ENCODE data around the gene ABCC4.
A peak's percentile ranks its signal among the peaks of the same experiment; 100 is the strongest.

Gene ABCC4

DNA sequence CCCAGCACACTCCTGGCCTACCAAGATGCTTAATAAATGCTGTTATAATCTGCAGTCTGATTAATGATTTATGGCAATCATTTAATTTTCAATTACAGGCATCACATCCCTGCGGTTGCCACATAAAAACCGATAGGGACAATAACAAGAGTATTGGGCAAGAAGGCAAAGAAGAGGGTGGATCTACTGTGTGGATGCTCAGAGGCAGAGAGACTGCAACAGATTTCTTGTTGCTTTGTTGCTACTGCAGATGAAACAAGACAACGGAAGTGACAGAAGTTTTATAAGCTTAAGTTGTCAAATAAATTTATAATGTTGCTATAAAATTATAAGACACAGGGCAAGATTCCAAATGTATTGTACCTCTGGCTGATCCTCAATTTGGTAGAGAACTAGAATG is 154.8 kb downstream of the ABCC4 start:
- no peaks in the 10 kb centered on the region for H3K9me3 ChIP-seq (ENCODE audit: control insufficient read depth, insufficient read depth, low read depth, low read length)
- POLR2A ChIA-PET, result no interaction called here
- CTCF ChIA-PET, result interaction anchor here (0.7 kb wide), 1 partner anchor 432 kb away, joined by 3 read pairs; no protein-coding TSS in a partner anchor
- no peak overlapping the region for H3K27ac ChIP-seq (ENCODE audit: extremely low read depth, low read depth, low read length)
- H3K4me1 ChIP-seq (ENCODE audit: control insufficient read depth, insufficient read depth, low read length), result no peaks in the 10 kb centered on the region
- no peak for TF ChIP-seq INSM2 (tag by site-specific recombination; IDR thresholded peaks at IDR 0.05)
- TF ChIP-seq ZNF513 (tag by site-specific recombination; IDR thresholded peaks at IDR 0.05), result no peak
- no peak for TF ChIP-seq ZNF585B (tag by site-specific recombination; IDR thresholded peaks at IDR 0.05)
- no peak for TF ChIP-seq ZNF169 (tag by site-specific recombination; IDR thresholded peaks at IDR 0.05)
- no peak overlapping the region for H3K4me3 ChIP-seq (ENCODE audit: low read depth, low read length)
- H3K36me3 ChIP-seq (ENCODE audit: control insufficient read depth in 2 of 2, insufficient read depth in 1 of 2, low read length in 2 of 2), result no peaks in the 10 kb centered on the region; a peak in 1 of 3 replicates

DNA sequence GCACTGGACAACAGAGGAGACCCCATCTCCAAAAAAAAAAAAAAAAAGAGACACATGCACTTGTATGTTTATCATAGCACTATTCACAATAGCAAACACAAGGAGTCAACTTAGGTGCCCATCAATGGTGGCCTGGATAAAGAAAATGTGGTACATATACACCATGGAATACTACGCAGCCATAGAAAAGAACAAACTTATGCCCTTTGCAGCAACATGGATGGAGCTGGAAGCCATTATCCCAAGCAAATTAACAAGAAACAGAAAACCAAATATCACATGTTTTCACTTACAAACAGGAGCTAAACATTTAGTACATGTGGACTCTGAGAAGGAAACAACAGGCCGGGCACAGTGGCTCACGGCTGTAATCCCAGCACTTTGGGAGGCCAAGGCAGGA is 155.7 kb downstream of the ABCC4 start:
- TF ChIP-seq MYNN (tag by site-specific recombination; IDR thresholded peaks at IDR 0.05; ENCODE audit: borderline replicate concordance) (no peak), ZNF335 (tag by site-specific recombination; conservative IDR thresholded peaks at IDR 0.05) (no peak), ZNF146 (tag by site-specific recombination; IDR thresholded peaks at IDR 0.05) (peak; percentile 57; the same call in 1 of the 2 replicates)
- H3K4me3 ChIP-seq (ENCODE audit: low read depth, low read length), result no peak overlapping the region
- no peaks in the 10 kb centered on the region; a peak in 1 of 3 replicates for H3K36me3 ChIP-seq (ENCODE audit: control insufficient read depth in 2 of 2, insufficient read depth in 1 of 2, low read length in 2 of 2)
- CTCF ChIA-PET, result no interaction called here
- no peak overlapping the region for H3K27ac ChIP-seq (ENCODE audit: extremely low read depth, low read depth, low read length)
- H3K9me3 ChIP-seq (ENCODE audit: control insufficient read depth, insufficient read depth, low read depth, low read length), result no peaks in the 10 kb centered on the region
- POLR2A ChIA-PET, result no interaction called here
- no peaks in the 10 kb centered on the region for H3K4me1 ChIP-seq (ENCODE audit: control insufficient read depth, insufficient read depth, low read length)

- POLR2A ChIA-PET, result no interaction called here
- H3K4me3 ChIP-seq (ENCODE audit: low read depth, low read length), result no peak overlapping the region
- no peaks in the 10 kb centered on the region for H3K9me3 ChIP-seq (ENCODE audit: control insufficient read depth, insufficient read depth, low read depth, low read length)
- TF ChIP-seq ZNF747 (tag by site-specific recombination; IDR thresholded peaks at IDR 0.05) (no peak), REPIN1 (tag by site-specific recombination; IDR thresholded peaks at IDR 0.05; ENCODE audit: low read depth) (no peak), ZNF23 (tag by site-specific recombination; IDR thresholded peaks at IDR 0.05; ENCODE audit: borderline replicate concordance) (no peak), ZNF600 (tag by site-specific recombination; IDR thresholded peaks at IDR 0.05) (no peak), ZNF16 (tag by site-specific recombination; IDR thresholded peaks at IDR 0.05; ENCODE audit: low read depth) (no peak), ZNF366 (tag by site-specific recombination; conservative IDR thresholded peaks at IDR 0.05) (no peak), ZFP69B (tag by site-specific recombination; IDR thresholded peaks at IDR 0.05) (no peak), PRDM6 (tag by site-specific recombination; IDR thresholded peaks at IDR 0.05) (no peak)
- no peaks in the 10 kb centered on the region for H3K4me1 ChIP-seq (ENCODE audit: control insufficient read depth, insufficient read depth, low read length)
- H3K27ac ChIP-seq (ENCODE audit: extremely low read depth, low read depth, low read length), result no peak overlapping the region
- CTCF ChIA-PET, result no interaction called here
- H3K36me3 ChIP-seq (ENCODE audit: control insufficient read depth in 2 of 2, insufficient read depth in 1 of 2, low read length in 2 of 2), result peaks cover 0 to 3% of the 10 kb centered on the region in 2 experiments; a peak in 2 of 3 replicates
Measured at GRCh38 chr13:95140502-95140901, 160.7 kb downstream of the ABCC4 start.
